Testis (tissue), 2 donors: ENCODE data around the gene MAN1B1.

ENCODE experiments used
- CTCF ChIP-seq, 3 experiments: fragments of 450-650 bp in 2 of 3; fragments of 200-600 bp in 1 of 3; sonication (generic) in 1 of 3; IDR thresholded peaks; one replicate each; pipeline ENCODE4 v1.5.1; 2016 to 2019; ENCODE audit warnings: antibody characterized with exemption in 3 of 3, mild to moderate bottlenecking in 2 of 3, moderate library complexity in 1 of 3
- POLR2A ChIP-seq: fragments of 450-650 bp; IDR thresholded peaks from one replicate; pipeline ENCODE4 v1.6.1; 2017; ENCODE audit warnings: antibody characterized with exemption, mild to moderate bottlenecking, moderate library complexity

GRCh38 chr9:137106662-137107250, 20.0 kb downstream of the MAN1B1 start:
- TF ChIP-seq POLR2A (no peak), CTCF (IDR thresholded peaks at IDR 0.05) (no peak)
